Nephron (organoid): Measurements from ENCODE around the gene B2M.

Experiments
- H3K27ac Mint-ChIP-seq, 3 experiments: 2 replicates each; pipeline ENCODE4 v1.8.0; 2020; ENCODE audit warnings: mixed read lengths in 3 of 3, mild to moderate bottlenecking in 2 of 3, moderate library complexity in 1 of 3
- H3K27me3 Mint-ChIP-seq: 2 replicates; pipeline ENCODE4 v1.8.0; 2021; ENCODE audit warnings: low read depth, mild to moderate bottlenecking, moderate library complexity, mixed read lengths
- H3K36me3 Mint-ChIP-seq: 2 replicates; pipeline ENCODE4 v1.8.0; 2020; ENCODE audit warnings: low read depth, mixed read lengths
- H3K4me1 Mint-ChIP-seq: 2 replicates; pipeline ENCODE4 v1.8.0; 2020; ENCODE audit warnings: mixed read lengths
- H3K4me3 Mint-ChIP-seq, 3 experiments: 2 replicates each; pipeline ENCODE4 v1.8.0; 2020; ENCODE audit warnings: mild to moderate bottlenecking in 3 of 3, mixed read lengths in 3 of 3, moderate library complexity in 2 of 3
- H3K9me3 Mint-ChIP-seq: 2 replicates; pipeline ENCODE4 v1.8.0; 2020; ENCODE audit warnings: mixed read lengths
- TF ChIP-seq, protein P1 (sequence below), 3 experiments: fragments of 200-600 bp; sonication (generic); IDR thresholded peaks; one replicate each; pipeline ENCODE4 v1.5.0; 2021; ENCODE audit warnings: antibody characterized with exemption in 3 of 3; ENCODE audit not compliant: unreplicated experiment in 3 of 3

B2M gene

GRCh38 chr15:44667039-44667360 lies 44.3 kb upstream of the B2M start:
- Mint-ChIP-seq H3K4me1 (peaks cover 5% of the 10 kb centered on the region), H3K36me3 (no peaks in the 10 kb centered on the region), H3K4me3 (no peak overlapping the region), H3K9me3 (no peaks in the 10 kb centered on the region), H3K27ac (no peak overlapping the region), H3K27me3 (peaks cover 28% of the 10 kb centered on the region)
- TF ChIP-seq, protein P1, sequence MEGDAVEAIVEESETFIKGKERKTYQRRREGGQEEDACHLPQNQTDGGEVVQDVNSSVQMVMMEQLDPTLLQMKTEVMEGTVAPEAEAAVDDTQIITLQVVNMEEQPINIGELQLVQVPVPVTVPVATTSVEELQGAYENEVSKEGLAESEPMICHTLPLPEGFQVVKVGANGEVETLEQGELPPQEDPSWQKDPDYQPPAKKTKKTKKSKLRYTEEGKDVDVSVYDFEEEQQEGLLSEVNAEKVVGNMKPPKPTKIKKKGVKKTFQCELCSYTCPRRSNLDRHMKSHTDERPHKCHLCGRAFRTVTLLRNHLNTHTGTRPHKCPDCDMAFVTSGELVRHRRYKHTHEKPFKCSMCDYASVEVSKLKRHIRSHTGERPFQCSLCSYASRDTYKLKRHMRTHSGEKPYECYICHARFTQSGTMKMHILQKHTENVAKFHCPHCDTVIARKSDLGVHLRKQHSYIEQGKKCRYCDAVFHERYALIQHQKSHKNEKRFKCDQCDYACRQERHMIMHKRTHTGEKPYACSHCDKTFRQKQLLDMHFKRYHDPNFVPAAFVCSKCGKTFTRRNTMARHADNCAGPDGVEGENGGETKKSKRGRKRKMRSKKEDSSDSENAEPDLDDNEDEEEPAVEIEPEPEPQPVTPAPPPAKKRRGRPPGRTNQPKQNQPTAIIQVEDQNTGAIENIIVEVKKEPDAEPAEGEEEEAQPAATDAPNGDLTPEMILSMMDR (IDR thresholded peaks at IDR 0.05; ENCODE audit: unreplicated experiment in 3 of 3), result no peak

DNA sequence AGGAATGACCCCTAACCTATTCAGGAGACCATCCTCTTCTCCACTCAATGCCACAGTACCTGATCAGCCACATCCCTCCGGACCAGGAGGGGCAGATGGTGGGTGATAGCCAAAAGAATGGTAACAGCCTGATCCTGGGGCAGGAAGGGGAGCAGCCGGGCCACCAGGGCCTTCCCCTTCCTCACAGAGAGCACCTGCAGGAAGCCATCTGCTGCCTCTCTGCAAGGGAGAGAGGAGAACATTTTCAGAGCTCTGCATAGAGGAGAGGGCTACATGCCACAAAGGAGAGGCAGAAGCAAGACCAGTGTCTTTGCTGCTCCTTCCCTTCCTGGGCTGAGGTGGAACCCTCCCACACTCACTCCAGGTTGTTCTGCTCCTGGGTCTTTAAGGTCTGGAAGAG lies 42.4 kb upstream of the B2M start:
- TF ChIP-seq, protein P1 (IDR thresholded peaks at IDR 0.05; ENCODE audit: unreplicated experiment in 3 of 3), result no peak
- no peak overlapping the region for H3K27ac Mint-ChIP-seq
- H3K27me3 Mint-ChIP-seq, result peaks cover 32% of the 10 kb centered on the region
- H3K4me1 Mint-ChIP-seq, result peaks cover 2% of the 10 kb centered on the region
- H3K4me3 Mint-ChIP-seq, result no peak overlapping the region
- H3K9me3 Mint-ChIP-seq, result no peaks in the 10 kb centered on the region
- H3K36me3 Mint-ChIP-seq, result no peaks in the 10 kb centered on the region

GRCh38 chr15:44670087-44670950 lies 41.0 kb upstream of the B2M start:
- H3K27ac Mint-ChIP-seq, result peak overlapping the region in 1 of 3 experiments; percentile 52
- H3K9me3 Mint-ChIP-seq, result no peaks in the 10 kb centered on the region
- H3K36me3 Mint-ChIP-seq, result no peaks in the 10 kb centered on the region
- TF ChIP-seq, protein P1 (IDR thresholded peaks at IDR 0.05; ENCODE audit: unreplicated experiment in 3 of 3), result no peak
- H3K27me3 Mint-ChIP-seq, result peaks cover 32% of the 10 kb centered on the region
- H3K4me3 Mint-ChIP-seq, result no peak overlapping the region
- no peaks in the 10 kb centered on the region for H3K4me1 Mint-ChIP-seq

DNA sequence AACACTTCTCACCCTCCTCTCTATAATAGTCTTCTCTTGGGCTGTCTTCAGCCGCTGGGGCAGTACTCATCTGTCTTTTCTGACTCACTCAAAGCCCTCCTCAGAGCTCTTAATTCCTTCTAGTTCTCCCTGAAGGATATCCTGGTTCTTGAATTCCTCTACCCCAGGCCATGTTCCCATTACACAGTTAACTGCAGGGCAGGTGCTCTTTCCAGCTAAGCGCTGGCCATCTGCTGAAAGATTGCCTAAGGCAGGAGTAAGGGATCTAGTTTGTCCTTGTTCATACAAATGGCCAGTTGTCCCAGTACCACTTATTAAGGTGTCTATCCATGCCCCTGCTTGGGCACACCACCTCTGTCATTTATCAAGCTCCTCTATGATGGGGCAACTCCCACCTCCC lies 37.7 kb upstream of the B2M start:
- H3K36me3 Mint-ChIP-seq, result no peaks in the 10 kb centered on the region
- no peak overlapping the region for H3K4me3 Mint-ChIP-seq
- H3K4me1 Mint-ChIP-seq, result no peaks in the 10 kb centered on the region
- H3K9me3 Mint-ChIP-seq, result no peaks in the 10 kb centered on the region
- TF ChIP-seq, protein P1 (IDR thresholded peaks at IDR 0.05; ENCODE audit: unreplicated experiment in 3 of 3), result no peak
- peaks cover 21% of the 10 kb centered on the region for H3K27me3 Mint-ChIP-seq
- no peak overlapping the region for H3K27ac Mint-ChIP-seq

GRCh38 chr15:44675911-44676310 lies 35.4 kb upstream of the B2M start:
- Mint-ChIP-seq H3K9me3 (no peaks in the 10 kb centered on the region), H3K4me3 (no peak overlapping the region), H3K36me3 (no peaks in the 10 kb centered on the region), H3K27me3 (peaks cover 20% of the 10 kb centered on the region), H3K27ac (no peak overlapping the region), H3K4me1 (no peaks in the 10 kb centered on the region)
- TF ChIP-seq, protein P1 (IDR thresholded peaks at IDR 0.05; ENCODE audit: unreplicated experiment in 3 of 3), result no peak

DNA sequence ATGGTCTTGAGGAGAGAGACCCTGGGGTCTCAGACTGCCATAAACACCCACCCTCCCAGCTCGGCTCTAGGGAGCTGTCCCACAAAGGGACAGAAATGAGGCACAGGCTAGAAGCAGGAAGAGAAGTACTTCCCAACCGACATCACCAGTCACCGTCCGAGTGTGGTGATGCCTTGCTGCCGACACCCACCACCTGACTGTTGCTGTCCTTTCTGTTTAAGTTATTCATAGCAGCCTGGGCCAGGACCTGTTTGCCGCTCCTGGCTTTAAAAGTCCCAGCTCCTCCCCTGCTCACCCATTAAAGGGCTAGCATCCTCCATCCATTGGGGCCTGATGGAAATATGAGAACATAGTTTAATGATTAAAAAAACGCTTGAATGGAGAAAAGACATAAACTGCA lies 34.6 kb upstream of the B2M start:
- H3K27me3 Mint-ChIP-seq, result peaks cover 22% of the 10 kb centered on the region
- TF ChIP-seq, protein P1 (IDR thresholded peaks at IDR 0.05; ENCODE audit: unreplicated experiment in 3 of 3), result no peak

More for the DNA sequence above, 34.6 kb upstream of the B2M start:
- H3K27ac Mint-ChIP-seq, result no peak overlapping the region
- no peaks in the 10 kb centered on the region for H3K9me3 Mint-ChIP-seq
- H3K4me1 Mint-ChIP-seq, result no peaks in the 10 kb centered on the region
- no peak overlapping the region for H3K4me3 Mint-ChIP-seq
- H3K36me3 Mint-ChIP-seq, result no peaks in the 10 kb centered on the region
